HG02678 (cell line): ENCODE measurements around the gene SPNS1.
A peak's percentile ranks its signal among the peaks of the same experiment; 100 is the strongest.
"Not testable (repeated sequence)": the region's sequence is repeated elsewhere in the genome, so short reads cannot be mapped to it uniquely, and the experiment has no call there.

Experiments used
- ATAC-seq: cut with Tn5 transposase; IDR thresholded peaks from one replicate; pipeline ENCODE4 v1.9.1; 2021; ENCODE audit warnings: mild to moderate bottlenecking, moderate library complexity; ENCODE audit not compliant: unreplicated experiment

Gene SPNS1, protein sequence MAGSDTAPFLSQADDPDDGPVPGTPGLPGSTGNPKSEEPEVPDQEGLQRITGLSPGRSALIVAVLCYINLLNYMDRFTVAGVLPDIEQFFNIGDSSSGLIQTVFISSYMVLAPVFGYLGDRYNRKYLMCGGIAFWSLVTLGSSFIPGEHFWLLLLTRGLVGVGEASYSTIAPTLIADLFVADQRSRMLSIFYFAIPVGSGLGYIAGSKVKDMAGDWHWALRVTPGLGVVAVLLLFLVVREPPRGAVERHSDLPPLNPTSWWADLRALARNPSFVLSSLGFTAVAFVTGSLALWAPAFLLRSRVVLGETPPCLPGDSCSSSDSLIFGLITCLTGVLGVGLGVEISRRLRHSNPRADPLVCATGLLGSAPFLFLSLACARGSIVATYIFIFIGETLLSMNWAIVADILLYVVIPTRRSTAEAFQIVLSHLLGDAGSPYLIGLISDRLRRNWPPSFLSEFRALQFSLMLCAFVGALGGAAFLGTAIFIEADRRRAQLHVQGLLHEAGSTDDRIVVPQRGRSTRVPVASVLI

DNA sequence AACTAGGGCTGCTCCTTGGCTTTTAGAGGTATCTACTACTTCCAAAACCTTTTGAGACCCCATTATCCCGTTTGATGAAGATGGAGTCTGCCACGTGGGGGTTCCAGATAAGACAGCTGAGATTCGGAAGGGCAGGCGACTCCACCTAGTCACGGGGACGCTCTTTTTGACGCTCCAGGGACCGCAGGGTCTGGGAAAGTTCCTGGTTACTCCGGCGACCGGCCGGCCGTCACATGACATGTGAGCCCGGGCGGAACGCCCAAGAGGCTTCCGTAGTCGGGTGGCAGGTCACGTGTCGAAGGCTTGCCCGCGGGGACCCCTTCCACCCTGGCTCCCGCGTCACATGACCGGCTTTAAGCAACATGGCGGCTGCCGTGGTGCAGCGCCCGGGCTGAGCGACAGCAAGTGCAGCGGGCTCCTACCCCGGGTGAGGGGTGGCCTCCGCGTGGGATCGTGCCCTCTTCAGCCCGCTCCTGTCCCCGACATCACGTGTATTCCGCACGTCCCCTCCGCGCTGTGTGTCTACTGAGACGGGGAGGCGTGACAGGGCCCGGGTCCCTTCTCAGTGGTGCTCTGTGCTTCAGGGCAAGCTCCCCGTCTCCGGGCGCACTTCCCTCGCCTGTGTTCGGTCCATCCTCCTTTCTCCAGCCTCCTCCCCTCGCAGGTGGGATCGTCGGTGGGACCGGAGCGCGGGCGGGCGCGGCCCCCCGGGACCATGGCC lies at the start of gene SPNS1:
SPNS1 (plus strand) TSS at position 342 of the 721 bp plus-strand sequence; CDS start at position 716, 374 bp downstream.
- peak; percentile 92 for ATAC-seq

DNA sequence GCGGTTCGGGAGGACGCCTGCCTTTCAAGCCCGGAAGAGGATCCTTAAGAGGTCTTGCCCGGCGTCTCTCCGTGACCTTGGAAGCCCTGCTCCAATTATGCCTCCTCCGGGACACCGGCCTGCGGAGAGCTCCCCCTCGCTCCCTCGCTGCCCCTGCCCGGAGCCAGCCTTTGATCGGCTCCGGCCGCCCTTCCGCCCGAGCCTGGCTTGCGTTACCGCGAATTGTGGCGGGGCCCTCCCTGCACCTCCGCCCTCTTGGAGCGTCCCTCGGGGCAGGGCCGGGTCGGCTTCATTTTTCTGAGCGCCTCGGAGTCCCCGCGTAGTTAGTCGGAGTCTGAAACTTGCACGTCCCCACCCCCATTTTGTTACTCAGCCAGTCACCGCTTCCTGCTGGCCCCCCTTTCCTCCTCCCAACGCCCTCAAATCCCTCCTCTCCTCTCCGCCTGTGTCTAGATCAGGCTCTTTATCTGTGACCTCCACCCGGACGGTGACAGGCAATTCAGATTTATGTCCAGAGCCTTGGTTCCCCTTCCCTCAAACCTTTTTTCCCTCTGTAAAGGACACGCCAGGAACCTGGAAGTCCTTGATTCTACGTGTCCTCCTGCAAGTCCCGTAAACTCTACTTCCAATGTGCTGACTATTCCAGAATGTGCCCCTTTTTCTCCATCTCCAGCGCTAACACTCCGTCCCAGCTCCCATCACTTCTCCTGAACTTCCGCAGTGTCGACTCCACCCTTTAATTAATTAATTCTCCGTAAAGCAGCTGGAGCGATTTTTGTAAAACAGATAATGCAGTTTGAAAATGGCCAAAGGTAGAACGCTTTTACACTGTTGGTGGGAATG lies 49.0 kb upstream of the SPNS1 start:
- ATAC-seq = peak; percentile 31

DNA sequence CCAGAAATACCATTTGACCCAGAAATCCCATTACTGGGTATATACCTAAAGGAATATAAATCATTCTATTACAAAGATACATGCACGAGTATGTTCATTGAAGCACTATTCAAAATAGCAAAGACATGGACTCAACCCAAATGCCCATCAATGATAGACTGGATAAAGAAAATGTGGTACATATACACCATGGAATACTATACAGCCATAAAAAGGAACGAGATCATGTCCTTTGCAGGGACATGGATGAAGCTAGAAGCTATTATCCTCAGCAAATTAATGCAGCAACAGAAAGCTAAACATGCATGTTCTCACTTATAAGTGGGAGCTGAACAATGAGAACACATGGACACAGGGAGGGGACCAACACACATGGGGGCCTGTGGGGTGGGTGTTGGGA lies 48.3 kb upstream of the SPNS1 start:
- ATAC-seq = not testable (repeated sequence)

DNA sequence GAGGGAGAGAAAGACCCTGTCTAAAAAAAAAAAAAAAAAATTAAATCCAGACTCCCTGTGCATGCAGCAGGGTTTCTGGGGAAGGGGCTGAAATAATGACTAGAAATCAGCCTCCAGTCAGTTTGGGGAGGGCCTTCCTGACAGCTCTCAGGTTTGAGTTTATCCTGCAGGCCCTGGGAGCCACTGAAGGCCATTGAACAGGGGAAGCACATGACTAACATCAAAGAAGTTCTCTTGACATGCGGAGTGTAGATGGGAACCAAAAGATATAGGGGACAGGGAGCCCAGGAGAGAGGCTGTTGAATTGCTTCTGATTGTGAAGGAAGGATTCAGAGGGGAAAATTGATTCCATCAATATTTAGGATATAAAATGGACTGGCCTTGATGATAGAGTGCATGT lies 46.8 kb upstream of the SPNS1 start:
- no peak for ATAC-seq

DNA sequence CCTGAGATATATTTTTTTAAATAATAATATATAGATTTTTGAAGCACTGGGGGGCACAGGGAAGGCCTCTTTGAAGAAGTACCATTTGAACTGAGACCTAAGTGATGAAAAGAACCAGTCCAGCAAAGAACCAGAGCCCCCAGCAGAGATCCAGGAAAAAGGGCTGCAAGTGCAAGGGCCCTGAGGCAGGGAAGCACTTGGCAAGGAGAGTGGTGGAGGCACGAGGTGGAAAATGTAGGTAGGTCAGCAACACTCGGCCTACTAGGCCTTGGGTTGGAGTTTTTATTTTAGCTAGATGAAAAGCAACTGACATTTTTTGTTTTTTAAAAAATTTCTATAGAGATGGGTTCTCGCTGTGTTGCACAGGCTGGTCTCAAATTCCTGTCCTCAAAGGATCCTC lies 44.4 kb upstream of the SPNS1 start:
- ATAC-seq = no peak

DNA sequence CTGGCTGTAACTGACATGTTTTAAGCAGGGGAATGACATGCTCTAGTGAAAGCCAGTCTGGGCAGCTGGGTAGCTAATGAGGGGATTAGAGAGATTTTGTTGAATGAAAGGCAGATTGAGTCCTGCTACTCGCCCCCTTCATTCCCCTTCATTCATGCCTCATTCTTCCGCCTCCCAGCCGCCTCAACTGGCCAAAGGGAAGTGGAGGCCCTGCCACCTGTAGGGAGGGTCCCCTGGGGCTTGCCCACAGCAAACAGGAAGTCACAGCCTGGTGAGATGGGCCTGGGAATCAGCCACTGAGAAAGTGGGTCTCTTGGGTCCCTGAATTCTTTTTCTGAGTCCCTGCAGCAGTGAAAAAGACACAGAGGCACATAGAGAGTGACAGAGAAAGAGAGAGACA lies 43.9 kb upstream of the SPNS1 start:
- peak; percentile 55 for ATAC-seq

DNA sequence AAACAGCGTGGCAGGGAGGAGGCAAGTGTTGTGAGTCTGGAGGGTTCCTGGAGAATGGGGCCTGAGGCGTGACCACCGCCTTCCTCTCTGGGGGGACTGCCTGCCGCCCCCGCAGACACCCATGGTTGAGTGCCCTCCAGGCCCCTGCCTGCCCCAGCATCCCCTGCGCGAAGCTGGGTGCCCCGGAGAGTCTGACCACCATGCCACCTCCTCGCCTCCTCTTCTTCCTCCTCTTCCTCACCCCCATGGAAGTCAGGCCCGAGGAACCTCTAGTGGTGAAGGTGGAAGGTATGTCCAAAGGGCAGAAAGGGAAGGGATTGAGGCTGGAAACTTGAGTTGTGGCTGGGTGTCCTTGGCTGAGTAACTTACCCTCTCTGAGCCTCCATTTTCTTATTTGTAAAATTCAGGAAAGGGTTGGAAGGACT lies 42.8 kb upstream of the SPNS1 start, which contains the start of gene CD19:
CD19 (plus strand) TSS at position 171 of the 425 bp plus-strand sequence; CDS start at position 201, 30 bp downstream.
- ATAC-seq = no peak

DNA sequence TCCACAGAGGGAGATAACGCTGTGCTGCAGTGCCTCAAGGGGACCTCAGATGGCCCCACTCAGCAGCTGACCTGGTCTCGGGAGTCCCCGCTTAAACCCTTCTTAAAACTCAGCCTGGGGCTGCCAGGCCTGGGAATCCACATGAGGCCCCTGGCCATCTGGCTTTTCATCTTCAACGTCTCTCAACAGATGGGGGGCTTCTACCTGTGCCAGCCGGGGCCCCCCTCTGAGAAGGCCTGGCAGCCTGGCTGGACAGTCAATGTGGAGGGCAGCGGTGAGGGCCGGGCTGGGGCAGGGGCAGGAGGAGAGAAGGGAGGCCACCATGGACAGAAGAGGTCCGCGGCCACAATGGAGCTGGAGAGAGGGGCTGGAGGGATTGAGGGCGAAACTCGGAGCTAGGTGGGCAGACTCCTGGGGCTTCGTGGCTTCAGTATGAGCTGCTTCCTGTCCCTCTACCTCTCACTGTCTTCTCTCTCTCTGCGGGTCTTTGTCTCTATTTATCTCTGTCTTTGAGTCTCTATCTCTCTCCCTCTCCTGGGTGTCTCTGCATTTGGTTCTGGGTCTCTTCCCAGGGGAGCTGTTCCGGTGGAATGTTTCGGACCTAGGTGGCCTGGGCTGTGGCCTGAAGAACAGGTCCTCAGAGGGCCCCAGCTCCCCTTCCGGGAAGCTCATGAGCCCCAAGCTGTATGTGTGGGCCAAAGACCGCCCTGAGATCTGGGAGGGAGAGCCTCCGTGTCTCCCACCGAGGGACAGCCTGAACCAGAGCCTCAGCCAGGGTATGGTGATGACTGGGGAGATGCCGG lies 42.0 kb upstream of the SPNS1 start:
- no peak for ATAC-seq

DNA sequence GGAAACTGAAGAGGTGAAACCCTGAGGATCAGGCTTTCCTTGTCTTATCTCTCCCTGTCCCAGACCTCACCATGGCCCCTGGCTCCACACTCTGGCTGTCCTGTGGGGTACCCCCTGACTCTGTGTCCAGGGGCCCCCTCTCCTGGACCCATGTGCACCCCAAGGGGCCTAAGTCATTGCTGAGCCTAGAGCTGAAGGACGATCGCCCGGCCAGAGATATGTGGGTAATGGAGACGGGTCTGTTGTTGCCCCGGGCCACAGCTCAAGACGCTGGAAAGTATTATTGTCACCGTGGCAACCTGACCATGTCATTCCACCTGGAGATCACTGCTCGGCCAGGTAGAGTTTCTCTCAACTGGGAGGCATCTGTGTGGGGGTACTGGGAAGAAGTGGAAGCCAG lies 41.4 kb upstream of the SPNS1 start:
- no peak for ATAC-seq

DNA sequence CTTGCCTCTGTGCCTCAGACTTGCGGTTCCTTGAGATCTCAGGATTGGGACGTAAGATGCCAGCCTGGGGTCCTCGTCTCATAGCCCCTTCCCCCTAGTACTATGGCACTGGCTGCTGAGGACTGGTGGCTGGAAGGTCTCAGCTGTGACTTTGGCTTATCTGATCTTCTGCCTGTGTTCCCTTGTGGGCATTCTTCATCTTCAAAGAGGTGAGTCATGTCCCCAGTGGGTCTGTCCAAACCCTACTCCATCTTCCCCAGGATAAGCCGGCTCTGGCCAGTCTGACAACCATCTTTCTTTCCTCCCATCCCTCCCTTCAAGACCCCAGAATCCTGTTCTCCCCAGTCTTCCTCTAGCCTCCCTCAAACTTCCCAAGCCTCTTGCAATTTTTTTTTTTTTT lies 39.2 kb upstream of the SPNS1 start:
- no peak for ATAC-seq

DNA sequence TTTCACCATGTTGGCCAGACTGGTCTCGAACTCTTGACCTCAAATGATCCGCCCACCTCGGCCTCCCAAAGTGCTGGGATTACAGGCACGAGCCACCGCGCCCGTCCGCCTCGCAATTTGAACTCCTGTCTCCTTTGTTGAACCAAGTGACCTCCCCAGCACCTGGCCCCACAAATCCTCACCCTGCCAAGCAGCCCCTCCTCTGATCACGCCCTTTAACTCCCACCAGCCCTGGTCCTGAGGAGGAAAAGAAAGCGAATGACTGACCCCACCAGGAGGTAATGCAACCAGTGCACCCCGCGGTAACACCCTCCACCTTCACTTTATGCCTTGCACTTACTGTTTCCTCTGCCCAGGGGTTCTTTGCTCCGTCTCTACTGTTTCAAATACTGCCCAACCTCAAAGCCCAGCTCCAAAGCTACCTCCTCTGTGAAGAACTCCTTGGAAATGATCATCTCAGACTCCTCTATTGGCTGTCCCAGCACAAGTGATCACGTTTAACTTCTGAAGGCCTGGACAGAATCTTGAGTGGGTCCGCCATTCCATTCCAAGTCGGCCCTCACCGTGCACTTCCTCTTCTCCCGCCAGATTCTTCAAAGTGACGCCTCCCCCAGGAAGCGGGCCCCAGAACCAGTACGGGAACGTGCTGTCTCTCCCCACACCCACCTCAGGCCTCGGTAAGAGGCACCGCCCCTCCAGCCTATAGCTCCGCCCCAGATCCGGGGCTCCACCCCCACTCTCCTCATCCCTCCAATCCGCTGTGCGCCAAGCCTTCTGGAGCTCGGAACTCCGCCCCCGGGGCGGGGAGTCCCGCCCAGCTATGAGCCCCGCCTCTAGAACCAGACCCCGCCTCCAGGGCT lies 38.4 kb upstream of the SPNS1 start:
- ATAC-seq = peak; percentile 80

DNA sequence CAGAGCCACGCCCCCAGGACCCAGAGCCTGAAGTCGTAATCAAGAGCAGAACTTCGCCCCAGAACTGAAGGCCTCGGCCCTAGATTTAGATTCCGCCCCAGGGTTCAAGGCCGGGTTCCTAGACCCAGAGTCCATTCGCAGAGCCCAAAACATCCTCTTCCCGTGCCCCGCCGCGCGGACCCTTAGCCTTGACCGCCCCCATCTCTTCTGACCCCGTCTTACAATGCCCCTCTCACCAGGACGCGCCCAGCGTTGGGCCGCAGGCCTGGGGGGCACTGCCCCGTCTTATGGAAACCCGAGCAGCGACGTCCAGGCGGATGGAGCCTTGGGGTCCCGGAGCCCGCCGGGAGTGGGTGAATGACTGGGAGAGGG lies 37.8 kb upstream of the SPNS1 start:
- no peak for ATAC-seq

DNA sequence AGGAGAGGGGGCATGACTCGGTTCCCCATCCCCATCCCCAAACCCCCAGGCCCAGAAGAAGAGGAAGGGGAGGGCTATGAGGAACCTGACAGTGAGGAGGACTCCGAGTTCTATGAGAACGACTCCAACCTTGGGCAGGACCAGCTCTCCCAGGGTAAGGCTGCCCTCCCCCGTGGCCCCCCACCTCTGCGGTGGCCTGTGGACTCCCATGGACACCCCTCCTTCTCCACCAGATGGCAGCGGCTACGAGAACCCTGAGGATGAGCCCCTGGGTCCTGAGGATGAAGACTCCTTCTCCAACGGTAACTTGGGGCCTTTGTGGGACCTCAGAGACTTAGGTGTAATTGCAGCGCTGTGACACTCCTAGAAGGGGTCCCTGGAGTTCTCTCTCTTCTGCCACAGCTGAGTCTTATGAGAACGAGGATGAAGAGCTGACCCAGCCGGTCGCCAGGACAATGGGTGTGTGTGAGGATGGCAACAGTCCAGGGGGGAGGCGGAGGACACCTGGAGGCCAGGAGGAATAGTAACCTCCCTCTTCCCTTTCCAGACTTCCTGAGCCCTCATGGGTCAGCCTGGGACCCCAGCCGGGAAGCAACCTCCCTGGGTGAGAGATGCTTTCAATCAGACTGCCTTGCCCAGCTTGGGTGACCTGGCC lies 37.2 kb upstream of the SPNS1 start:
- no peak for ATAC-seq

DNA sequence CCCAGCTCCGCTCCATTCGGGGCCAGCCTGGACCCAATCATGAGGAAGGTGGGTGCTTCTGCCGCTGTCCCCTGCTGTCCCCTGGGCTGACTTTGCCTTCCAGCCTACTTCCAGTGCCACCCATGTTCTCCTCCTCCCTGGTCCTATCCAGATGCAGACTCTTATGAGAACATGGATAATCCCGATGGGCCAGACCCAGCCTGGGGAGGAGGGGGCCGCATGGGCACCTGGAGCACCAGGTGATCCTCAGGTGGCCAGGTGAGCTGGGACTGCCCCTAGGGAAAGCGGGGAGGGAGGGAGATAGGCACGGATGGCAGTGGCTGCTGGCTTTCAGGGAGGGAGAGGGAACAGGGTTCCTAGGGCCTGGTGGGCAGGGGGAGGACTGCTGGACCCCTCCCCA lies 35.9 kb upstream of the SPNS1 start:
- ATAC-seq = no peak

DNA sequence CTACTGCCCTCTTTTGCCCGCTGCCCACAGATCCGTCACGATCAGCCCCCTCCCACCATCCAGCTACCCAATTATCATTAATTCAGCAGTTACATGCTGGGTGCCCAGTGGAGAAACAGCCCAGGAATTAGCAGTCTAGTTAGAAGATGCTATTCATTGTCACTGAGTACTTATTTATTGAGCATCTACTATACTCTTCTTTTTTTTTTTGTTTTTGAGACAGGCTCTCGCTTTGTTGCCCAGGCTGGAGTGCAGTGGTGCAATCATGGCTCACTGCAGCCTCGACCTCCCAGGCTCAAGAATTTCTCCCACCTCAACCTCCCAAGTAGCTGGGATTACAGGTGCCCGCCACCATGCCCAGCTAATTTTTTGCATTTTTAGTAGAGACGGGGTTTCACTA lies 34.8 kb upstream of the SPNS1 start:
- not testable (repeated sequence) for ATAC-seq

DNA sequence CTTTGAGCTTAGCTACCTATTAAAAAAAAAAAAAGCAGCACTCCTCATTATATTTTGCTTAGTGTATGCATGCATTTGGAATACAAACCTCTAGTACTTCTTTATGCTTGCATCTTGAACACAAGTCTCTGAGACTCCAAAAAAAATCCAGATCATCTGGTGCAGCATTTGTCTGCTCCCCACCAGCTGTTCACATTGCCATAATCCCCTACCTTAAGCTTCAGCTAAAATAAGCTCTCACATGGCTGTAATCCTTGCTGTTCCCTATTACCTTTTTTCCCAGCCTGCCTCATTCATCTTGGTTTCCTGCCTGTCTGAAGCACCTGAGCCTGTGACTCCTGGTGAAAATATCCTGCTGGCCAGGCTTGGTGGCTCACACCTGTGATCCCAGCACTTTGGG lies 31.3 kb upstream of the SPNS1 start:
- no peak for ATAC-seq

DNA sequence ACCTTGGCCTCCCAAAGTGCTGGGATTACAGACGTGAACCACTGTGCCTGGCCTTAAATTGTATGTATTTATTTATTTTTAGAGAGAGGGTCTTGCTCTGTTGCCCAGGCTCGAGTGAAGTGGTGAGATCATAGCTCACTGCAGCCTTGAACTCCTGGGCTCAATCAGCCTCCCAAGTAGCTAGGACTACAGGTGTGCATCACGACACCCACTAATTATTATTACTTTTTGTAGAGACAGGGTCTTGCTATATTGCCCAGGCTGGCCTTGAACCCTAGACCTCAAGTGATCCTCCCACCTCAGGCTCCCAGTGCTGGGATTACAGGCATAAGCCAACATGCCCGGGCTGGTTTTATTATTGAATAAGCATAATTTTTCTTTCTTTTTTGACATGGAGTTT lies 27.9 kb upstream of the SPNS1 start:
- no peak for ATAC-seq

DNA sequence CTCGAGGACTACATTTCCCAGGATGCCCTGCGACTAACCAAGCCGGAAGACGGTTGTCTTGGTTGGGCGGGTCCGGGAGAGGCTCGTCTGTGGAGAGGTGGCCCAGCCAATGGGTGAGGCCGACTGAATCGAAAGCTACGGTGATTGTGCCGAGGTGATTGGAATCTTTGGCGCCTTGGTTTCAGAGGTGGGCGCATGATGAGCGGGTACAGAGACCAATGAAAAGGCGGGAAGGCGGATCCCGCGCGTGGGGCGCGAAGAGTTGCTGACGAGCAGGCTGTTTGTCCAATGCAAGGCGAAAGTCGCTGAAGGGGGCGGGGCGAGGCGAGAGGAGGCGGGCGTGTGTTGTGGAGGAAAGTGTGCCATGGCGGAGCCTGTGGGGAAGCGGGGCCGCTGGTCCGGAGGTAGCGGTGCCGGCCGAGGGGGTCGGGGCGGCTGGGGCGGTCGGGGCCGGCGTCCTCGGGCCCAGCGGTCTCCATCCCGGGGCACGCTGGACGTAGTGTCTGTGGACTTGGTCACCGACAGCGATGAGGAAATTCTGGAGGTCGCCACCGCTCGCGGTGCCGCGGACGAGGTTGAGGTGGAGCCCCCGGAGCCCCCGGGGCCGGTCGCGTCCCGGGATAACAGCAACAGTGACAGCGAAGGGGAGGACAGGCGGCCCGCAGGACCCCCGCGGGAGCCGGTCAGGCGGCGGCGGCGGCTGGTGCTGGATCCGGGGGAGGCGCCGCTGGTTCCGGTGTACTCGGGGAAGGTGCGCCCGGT lies 23.7 kb upstream of the SPNS1 start, which contains the start of gene NFATC2IP:
NFATC2IP (plus strand) TSS at position 290 of the 762 bp plus-strand sequence; CDS start at position 365, 75 bp downstream.
- ATAC-seq = peak; percentile 94
